Measurements from ENCODE around the gene ZNF2. TPM values are rescaled to one million over a fixed set of nuclear protein-coding genes. Genes with fewer than 3 reads are reported as not detected.
"Not testable (repeated sequence)": the region's sequence is repeated elsewhere in the genome, so short reads cannot be mapped to it uniquely, and the experiment has no call there.

The ZNF2 gene
- total RNA-seq, 3 donors from 2014 or later (not counting 1 experiment from before 2014, with no cell fraction given), result 0.96 to 2.7 (median 2.4) TPM

- intact Hi-C loops (cut with micrococcal nuclease), result no loop called here
- DNase-seq (no peak), ATAC-seq (no peak)
- no peaks in the 10 kb centered on the region for H3K4me1 ChIP-seq (ENCODE audit: control insufficient read depth, insufficient read depth, low read length)
- no peak overlapping the region for H3K4me3 Mint-ChIP-seq
- no peak overlapping the region for H3K4me3 ChIP-seq (ENCODE audit: low read length)
- H3K27me3 ChIP-seq (ENCODE audit: control insufficient read depth, insufficient read depth, low read length), result peaks cover 2% of the 10 kb centered on the region
- WGBS (ENCODE audit: insufficient coverage), result 75% methylated on average over 1 of the region's 2 CpGs
- H3K27ac ChIP-seq (ENCODE audit: low read length), result no peak overlapping the region
- H3K27ac Mint-ChIP-seq, result no peak overlapping the region
- H3K36me3 ChIP-seq (ENCODE audit: control insufficient read depth, insufficient read depth, low read length), result peaks cover 16% of the 10 kb centered on the region
- no peak for TF ChIP-seq CTCF (IDR thresholded peaks at IDR 0.05)
- H3K9me3 ChIP-seq (ENCODE audit: control insufficient read depth, insufficient read depth, low read length), result peaks cover 12% of the 10 kb centered on the region
- H3K36me3 Mint-ChIP-seq, result peaks cover 15% of the 10 kb centered on the region
- H3K9me3 Mint-ChIP-seq, result no peaks in the 10 kb centered on the region
- H3K27me3 Mint-ChIP-seq (ENCODE audit: low read depth in 2 of 2), result peaks cover 12 to 13% of the 10 kb centered on the region in 2 donors
- no peaks in the 10 kb centered on the region for H3K4me1 Mint-ChIP-seq
Measured at GRCh38 chr2:95185973-95186372, 20.4 kb downstream of the ZNF2 start.

- H3K27ac Mint-ChIP-seq; H3K4me3 ChIP-seq (ENCODE audit: low read length); H3K4me3 Mint-ChIP-seq; H3K36me3 Mint-ChIP-seq; intact Hi-C loops (cut with micrococcal nuclease); H3K27me3 ChIP-seq (ENCODE audit: control insufficient read depth, insufficient read depth, low read length); H3K9me3 Mint-ChIP-seq; H3K9me3 ChIP-seq (ENCODE audit: control insufficient read depth, insufficient read depth, low read length); H3K36me3 ChIP-seq (ENCODE audit: control insufficient read depth, insufficient read depth, low read length); H3K27ac ChIP-seq (ENCODE audit: low read length); H3K4me1 ChIP-seq (ENCODE audit: control insufficient read depth, insufficient read depth, low read length); H3K4me1 Mint-ChIP-seq; ATAC-seq: not testable (repeated sequence)
- 16% methylated on average over 14 of the region's 15 CpGs for WGBS (ENCODE audit: insufficient coverage)
- peak; percentile 20 to 49 for DNase-seq
- H3K27me3 Mint-ChIP-seq (ENCODE audit: low read depth in 2 of 2), result peaks cover 22 to 29% of the 10 kb centered on the region in 2 donors
- peak; percentile 52 for TF ChIP-seq CTCF (IDR thresholded peaks at IDR 0.05)
Measured at GRCh38 chr2:95192956-95193355, 27.3 kb downstream of the ZNF2 start.

- TF ChIP-seq CTCF (IDR thresholded peaks at IDR 0.05), result no peak
- Mint-ChIP-seq H3K36me3 (peaks cover 3% of the 10 kb centered on the region), H3K27ac (no peak overlapping the region), H3K9me3 (no peaks in the 10 kb centered on the region), H3K4me1 (peaks cover 18 to 21% of the 10 kb centered on the region in 2 donors), H3K27me3 (ENCODE audit: low read depth in 2 of 2) (peaks cover 0 to 5% of the 10 kb centered on the region in 2 donors), H3K4me3 (no peak overlapping the region)
- Histone ChIP-seq H3K36me3 (ENCODE audit: control insufficient read depth, insufficient read depth, low read length) (no peaks in the 10 kb centered on the region), H3K27me3 (ENCODE audit: control insufficient read depth, insufficient read depth, low read length) (no peaks in the 10 kb centered on the region), H3K4me3 (ENCODE audit: low read length) (no peak overlapping the region), H3K9me3 (ENCODE audit: control insufficient read depth, insufficient read depth, low read length) (no peaks in the 10 kb centered on the region), H3K4me1 (ENCODE audit: control insufficient read depth, insufficient read depth, low read length) (peaks cover 13% of the 10 kb centered on the region), H3K27ac (ENCODE audit: low read length) (no peak overlapping the region)
- WGBS (ENCODE audit: insufficient coverage), result 75% methylated on average over 4 of the region's 4 CpGs
- intact Hi-C loops (cut with micrococcal nuclease), result no loop called here
- ATAC-seq, result no peak
- DNase-seq, result no peak
Measured at GRCh38 chr2:95203911-95204310, 38.3 kb downstream of the ZNF2 start.

GRCh38 chr2:95204396-95204795 is 38.8 kb downstream of the ZNF2 start:
- TF ChIP-seq CTCF (IDR thresholded peaks at IDR 0.05), result no peak
- H3K4me1 Mint-ChIP-seq, result peaks cover 18 to 23% of the 10 kb centered on the region in 2 donors
- H3K27me3 Mint-ChIP-seq (ENCODE audit: low read depth in 2 of 2), result peaks cover 0 to 3% of the 10 kb centered on the region in 2 donors
- no peak overlapping the region for H3K4me3 ChIP-seq (ENCODE audit: low read length)
- no peak overlapping the region for H3K27ac Mint-ChIP-seq
- no peaks in the 10 kb centered on the region for H3K27me3 ChIP-seq (ENCODE audit: control insufficient read depth, insufficient read depth, low read length)
- H3K36me3 Mint-ChIP-seq, result peaks cover 8% of the 10 kb centered on the region
- intact Hi-C loops (cut with micrococcal nuclease), result no loop called here
- peaks cover 13% of the 10 kb centered on the region for H3K4me1 ChIP-seq (ENCODE audit: control insufficient read depth, insufficient read depth, low read length)
- H3K27ac ChIP-seq (ENCODE audit: low read length), result no peak overlapping the region
- H3K9me3 ChIP-seq (ENCODE audit: control insufficient read depth, insufficient read depth, low read length), result no peaks in the 10 kb centered on the region
- H3K4me3 Mint-ChIP-seq, result no peak overlapping the region
- no peak for ATAC-seq
- H3K9me3 Mint-ChIP-seq, result no peaks in the 10 kb centered on the region
- WGBS (ENCODE audit: insufficient coverage), result 100% methylated on average over 1 of the region's 2 CpGs
- no peak for DNase-seq
- H3K36me3 ChIP-seq (ENCODE audit: control insufficient read depth, insufficient read depth, low read length), result no peaks in the 10 kb centered on the region

Data from natural killer cell (primary cell).